Erythroblast (primary cell): ENCODE results near the gene PAN2.

Source experiments
- GATA1 ChIP-seq: IDR thresholded peaks from 2 replicates; pipeline ENCODE4 v1.6.1; 2011; ENCODE audit warnings: low read depth, mild to moderate bottlenecking, control low read depth, low read length, moderate library complexity
- POLR2A ChIP-seq: IDR thresholded peaks from 2 replicates; pipeline ENCODE4 v1.6.1; 2011; ENCODE audit warnings: mild to moderate bottlenecking, low read length

GRCh38 chr12:56377989-56378316 lies 44.2 kb upstream of the PAN2 start:
- TF ChIP-seq POLR2A, result no peak
- TF ChIP-seq GATA1, result no peak
